GM21381 (cell line): ENCODE measurements around the gene CACNA1G.

Experiments
- ATAC-seq: cut with Tn5 transposase; IDR thresholded peaks from one replicate; pipeline ENCODE4 v1.9.1; 2021; ENCODE audit warnings: mild to moderate bottlenecking, moderate library complexity; ENCODE audit not compliant: unreplicated experiment

Gene CACNA1G

DNA sequence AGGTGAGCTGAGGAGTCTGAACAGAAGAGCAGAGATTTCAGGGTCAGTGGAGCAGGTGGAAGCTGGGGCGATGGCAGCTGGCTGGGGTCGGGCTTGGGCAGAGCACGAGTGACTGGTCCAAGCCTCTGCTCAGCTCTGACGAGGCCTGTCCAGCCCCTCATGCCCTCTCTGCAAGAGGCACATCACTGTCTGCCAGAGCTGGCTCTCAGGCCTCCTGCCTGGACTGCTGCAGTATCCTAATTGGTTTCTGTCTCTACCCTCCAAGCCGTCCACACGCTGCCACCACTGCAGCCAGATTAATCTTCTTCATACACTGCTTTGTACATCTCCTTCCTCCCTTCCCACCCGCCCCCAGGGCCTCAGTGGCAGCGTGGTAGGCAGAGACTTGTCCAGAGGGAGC lies 25.4 kb downstream of the CACNA1G start:
- ATAC-seq, result no peak

- ATAC-seq, result no peak
These were observed 26.1 kb downstream of the CACNA1G start for GRCh38 chr17:50586421-50587247.

DNA sequence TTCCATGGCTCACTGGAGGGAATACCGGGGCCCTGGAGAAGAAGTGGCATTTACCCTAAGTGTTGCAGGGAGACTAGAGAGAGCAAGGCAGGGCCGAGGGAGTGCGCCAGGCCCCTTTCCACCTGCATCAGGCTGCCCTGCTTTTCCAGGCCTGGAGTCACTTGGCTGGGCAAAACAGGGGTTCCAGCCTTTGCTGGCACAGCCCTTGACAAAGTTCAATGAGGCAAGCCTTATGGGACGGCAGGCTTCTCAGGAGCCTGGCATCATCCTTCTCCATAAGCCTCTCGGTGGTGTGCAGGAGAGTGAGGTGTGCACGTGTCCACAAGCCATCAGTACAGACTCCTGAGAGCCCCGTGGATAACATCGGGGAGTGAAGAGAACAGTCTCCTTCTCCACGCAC lies 27.1 kb downstream of the CACNA1G start:
- ATAC-seq, result no peak

GRCh38 chr17:50588391-50589049 lies 28.0 kb downstream of the CACNA1G start:
- no peak for ATAC-seq

DNA sequence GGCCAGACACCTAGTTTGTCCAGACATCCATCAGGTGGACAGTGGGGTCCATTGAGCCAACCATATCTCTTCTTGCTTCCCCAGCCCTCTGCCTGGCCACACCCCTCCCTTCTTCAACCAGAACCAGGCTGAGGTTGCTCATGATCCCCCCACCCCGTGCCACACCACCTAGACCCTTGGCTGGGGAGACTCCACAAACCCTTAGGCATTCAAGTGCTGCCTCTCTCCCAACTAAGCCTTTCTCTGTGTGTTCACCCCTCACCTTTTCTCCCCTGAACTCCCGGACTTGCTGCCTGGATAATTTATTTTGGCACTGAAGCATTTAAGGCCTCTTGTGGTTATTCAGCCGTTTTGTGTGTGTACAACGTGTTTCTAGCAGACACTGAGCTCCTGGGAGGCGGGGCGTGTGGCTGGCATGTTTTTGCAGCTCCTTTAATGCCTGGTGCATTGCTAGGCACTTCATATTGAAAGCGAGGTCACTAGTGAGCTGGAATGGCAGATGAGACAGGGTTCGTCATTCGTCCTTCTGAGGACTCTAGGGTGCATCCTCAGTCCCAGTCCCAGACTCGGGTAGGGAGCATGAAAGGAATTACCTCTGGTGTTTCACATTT lies 28.7 kb downstream of the CACNA1G start:
- no peak for ATAC-seq

GRCh38 chr17:50590946-50591737 lies 30.6 kb downstream of the CACNA1G start:
- no peak for ATAC-seq

GRCh38 chr17:50593321-50593720 lies 32.8 kb downstream of the CACNA1G start:
- ATAC-seq, result no peak

DNA sequence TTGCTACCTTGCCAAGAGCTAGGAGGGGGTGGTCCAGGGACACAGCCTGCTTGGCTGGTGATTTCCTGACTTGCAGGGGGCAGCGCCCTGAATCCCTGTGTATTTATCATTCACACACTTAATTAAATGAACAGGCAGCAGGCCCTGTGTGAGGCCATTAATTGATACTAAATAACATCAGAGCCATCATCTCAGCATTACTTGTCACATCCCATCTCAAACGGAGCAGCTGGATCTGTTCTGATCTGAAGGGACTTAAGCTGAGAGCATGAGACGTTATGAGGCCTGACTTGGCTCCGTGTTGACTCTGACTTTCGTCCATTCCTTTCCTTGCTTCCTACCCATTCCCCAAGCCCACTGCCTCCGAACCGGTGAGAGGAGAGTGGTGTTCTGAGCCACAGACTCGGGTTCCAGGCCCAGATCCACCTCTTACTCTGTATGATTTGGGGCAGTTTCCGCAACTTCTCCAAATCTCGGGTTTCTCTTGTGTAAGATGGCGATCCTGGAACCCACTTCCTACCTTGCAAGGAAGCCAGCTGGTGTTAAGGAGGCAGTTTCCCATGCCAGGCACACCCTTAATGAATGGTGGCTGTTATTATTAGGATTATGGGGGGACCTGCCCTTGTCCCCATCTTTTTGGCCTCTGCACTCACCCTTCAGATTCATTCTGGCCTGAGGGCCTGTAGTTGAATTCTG lies 33.8 kb downstream of the CACNA1G start:
- no peak for ATAC-seq

DNA sequence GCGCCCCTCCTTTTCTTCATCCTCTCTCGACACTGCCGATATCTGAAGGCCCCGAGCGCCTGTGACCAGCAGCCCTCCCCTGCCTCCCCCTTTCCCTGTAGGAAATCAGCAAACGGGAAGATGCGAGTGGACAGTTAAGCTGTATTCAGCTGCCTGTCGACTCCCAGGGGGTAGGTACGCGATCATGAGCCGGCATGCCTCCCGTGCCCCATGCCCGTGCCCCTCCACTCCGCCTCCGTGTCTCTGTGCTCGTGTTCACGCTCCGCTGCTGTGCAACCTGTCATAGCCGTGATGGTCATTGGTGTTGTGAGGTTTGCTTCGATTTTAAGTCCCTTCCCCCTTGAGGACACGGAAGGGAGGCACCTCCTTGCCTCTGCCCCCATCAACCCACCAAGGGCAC lies 34.4 kb downstream of the CACNA1G start:
- ATAC-seq, result no peak

GRCh38 chr17:50596191-50597037 lies 35.9 kb downstream of the CACNA1G start:
- ATAC-seq, result no peak

DNA sequence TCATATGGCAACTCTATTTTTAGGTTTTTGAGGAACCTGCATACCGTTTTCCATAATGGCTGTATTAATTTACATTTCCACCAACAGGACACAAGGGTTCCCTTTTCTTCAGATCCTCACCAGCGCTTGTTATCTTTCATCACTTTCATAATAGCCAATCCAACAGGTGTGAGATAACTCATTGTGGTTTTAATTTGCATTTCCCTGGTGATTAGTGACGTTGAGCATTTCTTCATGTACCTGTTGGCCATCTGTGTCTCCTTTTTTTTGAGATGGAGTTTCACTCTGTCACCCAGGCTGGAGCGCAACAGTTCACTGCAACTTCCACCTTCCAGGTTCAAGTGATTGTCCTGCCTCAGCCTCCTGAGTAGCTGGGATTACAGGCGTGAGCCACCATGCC lies 38.0 kb downstream of the CACNA1G start:
- no peak for ATAC-seq

GRCh38 chr17:50599606-50600005 lies 39.1 kb downstream of the CACNA1G start:
- ATAC-seq, result no peak

DNA sequence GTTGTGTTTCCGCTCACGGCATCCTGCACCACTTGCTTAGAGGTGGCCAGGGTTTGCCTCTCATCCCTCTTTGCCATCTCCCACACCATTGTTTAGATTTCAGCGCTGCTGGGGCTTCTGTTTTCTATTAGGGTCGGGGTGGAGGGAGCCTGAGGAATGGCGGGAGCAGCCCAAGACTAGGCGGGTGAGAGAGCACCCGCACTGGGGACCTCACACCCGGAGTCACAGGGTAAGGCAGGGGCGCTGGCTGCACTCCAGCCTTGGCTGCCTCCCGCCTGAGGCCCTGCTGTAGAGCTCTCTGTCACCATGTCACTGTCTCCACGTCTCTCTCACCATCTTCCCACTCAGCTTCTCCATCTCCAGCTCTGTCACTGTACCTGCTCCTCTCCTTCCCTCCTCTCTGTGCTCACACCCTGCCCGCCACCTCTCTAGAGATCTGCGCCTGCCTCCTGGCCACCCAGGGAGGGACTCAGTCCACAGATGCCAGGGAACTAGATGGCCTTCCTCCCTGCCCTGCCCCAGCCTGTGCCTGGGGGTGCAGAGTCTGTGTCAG lies 41.4 kb downstream of the CACNA1G start:
- no peak for ATAC-seq

DNA sequence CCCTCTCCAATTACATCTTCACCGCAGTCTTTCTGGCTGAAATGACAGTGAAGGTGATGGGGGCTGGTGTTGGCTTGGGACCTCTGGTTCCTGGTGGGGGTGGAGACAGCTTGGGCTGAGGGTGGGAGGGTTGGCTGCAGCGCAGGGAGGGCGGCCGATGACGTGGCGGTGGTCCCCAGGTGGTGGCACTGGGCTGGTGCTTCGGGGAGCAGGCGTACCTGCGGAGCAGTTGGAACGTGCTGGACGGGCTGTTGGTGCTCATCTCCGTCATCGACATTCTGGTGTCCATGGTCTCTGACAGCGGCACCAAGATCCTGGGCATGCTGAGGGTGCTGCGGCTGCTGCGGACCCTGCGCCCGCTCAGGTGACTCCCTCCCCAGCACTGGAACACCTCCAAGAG lies 42.3 kb downstream of the CACNA1G start:
- ATAC-seq, result no peak

DNA sequence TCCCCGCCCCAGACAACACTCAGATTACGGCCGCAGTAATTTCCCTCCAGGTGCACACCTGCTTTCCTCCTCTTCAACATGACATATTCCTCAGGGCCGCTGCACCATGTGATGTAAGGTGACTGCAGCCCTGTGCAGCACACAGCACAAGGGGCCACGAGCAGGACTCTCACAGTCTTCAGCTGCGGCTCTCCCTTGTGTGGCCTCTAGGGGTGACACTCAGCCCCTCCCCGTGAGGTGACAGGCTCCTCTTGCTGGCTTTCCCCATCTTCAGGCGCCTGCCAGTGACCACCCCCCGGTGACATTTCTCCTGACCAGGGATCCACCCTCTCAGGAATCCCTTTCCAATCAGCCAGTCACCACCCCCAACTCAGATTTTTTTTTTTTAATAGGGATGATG lies 42.8 kb downstream of the CACNA1G start:
- ATAC-seq, result no peak

DNA sequence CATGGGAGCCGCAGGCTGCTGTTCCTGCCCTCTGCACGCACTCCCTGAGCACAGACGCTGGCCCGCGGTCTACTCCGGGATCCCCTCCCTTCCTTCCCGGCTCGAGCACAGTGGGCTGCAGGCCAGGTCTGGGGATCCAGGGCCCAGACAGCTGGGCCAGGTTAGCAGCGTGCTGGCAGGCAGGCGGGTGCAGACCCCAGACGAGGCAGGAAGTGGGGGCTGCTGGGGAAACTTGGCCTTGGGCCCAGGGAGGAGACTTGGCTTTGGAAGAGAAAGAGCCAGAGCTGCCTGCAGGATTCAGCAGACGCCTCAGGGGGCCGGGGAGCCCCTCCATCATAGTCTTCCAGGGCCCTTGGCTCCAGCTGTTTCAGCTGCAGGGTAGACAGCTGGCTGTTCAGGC lies 44.0 kb downstream of the CACNA1G start:
- ATAC-seq, result no peak

- no peak for ATAC-seq
These were observed 44.9 kb downstream of the CACNA1G start for GRCh38 chr17:50605429-50605828.

DNA sequence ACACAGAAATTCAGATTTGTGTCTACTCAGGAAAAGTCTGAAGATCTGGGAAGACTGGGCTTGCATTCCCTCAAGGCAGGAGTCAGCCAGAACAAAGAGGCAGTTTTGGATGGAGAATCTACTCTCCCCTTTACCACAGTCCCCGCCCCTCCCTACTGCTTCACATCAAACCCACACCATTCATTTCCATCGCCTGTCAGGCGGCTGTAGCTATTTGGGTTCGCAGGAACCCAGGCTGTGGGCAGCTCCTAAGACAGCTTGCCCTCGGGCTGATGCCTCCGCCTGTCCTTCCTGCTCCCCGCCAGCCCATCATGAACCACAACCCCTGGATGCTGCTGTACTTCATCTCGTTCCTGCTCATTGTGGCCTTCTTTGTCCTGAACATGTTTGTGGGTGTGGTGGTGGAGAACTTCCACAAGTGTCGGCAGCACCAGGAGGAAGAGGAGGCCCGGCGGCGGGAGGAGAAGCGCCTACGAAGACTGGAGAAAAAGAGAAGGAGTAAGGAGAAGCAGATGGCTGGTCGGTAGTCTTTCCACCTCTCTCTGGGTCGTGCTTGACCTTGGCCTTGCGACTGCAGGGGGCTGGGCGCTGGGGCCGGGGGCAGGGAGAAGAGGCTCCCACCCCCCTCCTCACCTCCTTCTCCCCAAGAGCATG lies 47.1 kb downstream of the CACNA1G start:
- no peak for ATAC-seq
